HG03060 (cell line): ENCODE results near the gene CTNNAL1.

Experiments used
- ATAC-seq: cut with Tn5 transposase; IDR thresholded peaks from one replicate; pipeline ENCODE4 v1.9.1; 2021; ENCODE audit warnings: low read depth, moderate number of reproducible peaks; ENCODE audit not compliant: unreplicated experiment

CTNNAL1 gene

DNA sequence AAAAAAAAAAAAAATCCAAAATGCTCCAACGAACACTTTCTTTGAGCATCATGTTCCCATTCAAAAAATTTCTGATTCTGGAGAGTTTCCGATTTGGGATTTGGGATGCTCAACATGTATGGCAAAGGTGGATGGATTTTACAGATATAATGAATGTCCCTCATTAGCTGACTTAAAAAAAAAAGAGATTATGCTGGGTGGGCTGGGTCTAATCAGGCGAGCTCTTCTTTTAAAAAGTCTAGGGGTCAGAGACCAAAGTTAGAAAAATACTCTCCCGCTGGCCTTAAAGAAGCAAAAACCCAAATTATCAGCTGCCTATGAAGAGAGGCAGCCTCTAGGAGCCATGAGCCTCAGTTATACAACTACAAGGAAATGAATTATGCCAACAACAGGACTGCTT, 15.2 kb upstream of the CTNNAL1 start:
- no peak for ATAC-seq

DNA sequence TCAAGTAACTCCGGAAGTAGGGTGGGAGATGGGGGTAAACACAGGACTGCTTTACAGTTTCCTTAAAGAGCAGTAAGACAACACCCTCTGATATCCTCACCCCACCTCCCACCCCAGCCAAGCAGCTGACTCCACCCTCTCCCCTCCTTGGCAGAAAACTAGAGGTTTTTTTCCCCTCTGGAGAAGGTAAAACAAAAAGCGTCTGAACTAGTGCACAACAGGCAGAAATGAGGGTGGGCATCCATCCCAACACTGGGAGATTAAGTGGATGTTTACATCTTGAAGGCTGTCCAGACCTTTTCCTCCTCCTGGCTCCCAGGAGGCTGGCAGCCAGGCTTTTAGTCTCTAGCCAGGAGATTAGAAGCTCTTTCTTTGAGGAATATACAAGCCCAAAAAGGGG, 13.9 kb upstream of the CTNNAL1 start:
- no peak for ATAC-seq

DNA sequence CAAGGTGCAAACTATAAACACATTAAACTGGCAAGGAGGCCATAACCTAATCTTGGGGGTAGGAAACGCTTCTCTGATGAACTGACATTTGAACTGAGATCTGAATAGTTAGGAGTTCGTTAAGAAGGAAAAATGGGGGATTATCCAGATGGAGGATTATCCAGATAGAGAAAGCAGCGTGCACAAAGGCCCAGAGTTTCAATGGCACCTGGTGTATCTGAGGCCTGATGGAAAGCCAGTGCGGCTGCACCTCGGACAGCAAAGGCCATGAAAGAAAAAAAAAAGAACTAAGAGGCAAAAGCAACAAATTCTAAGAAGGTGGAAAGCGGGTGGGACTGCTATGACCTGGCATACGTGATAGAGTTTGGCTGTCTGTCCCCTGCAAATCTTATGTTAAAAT, 13.0 kb upstream of the CTNNAL1 start:
- ATAC-seq, result no peak

DNA sequence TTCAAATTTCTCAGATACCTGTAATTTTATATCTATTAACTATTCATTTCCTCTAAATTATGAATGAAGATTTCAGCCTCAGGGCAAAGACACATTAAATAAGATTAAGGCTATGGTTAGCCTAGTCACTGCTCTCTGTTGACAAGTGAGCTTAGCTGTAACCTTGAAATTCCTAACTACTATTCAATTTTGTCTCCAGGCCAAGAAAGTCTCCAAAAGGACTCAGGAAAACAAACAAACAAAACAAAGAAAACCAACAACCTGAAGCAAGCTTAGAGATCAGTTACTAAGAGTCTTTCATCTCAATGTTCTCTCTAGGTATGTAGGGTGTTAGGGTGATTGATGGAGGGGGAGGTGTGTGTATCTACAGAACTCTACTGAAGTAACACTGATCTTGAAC, 9.6 kb upstream of the CTNNAL1 start:
- ATAC-seq, result no peak

DNA sequence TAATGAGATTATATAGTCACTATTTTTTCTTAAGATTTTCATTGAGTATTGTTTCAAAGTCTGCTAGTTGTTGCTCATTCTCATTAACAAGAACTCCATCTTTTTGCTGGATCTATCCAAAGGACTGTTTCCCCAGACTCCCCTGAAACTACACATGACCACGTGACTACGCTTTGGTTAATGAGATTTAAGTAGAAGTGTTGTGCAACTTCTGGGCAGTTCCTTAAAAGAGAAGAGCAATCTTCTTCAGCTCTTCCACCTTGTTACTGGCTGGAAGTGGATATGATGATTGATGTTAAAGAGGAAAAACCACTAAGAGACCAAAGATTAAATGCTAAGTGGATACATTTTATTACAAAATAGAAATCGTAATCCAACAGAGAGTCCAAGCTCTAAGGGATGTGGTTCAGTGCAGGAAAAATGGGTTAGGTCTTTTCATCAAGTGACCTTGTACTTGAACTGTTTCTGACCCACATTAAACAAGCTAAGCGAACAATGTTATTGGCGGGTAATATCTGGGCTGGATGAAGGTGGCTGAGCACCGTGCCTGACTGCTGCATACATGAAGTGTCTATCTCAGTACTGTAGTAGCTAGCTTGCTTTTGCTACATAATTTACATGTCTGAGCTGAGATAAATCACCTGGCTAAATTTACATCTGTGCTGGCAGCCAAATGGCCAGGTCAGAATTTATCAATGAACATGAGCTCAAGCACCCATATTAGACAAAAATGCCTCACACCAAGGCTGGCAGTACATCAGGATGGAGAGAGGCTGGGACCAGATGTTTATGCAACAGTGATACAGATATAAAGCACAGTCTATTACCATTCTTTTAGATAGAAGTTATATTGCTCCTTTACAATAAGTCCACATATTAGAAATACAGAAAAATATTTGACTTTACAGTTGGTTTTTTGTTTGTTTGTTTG, 7.5 kb upstream of the CTNNAL1 start:
- no peak for ATAC-seq

DNA sequence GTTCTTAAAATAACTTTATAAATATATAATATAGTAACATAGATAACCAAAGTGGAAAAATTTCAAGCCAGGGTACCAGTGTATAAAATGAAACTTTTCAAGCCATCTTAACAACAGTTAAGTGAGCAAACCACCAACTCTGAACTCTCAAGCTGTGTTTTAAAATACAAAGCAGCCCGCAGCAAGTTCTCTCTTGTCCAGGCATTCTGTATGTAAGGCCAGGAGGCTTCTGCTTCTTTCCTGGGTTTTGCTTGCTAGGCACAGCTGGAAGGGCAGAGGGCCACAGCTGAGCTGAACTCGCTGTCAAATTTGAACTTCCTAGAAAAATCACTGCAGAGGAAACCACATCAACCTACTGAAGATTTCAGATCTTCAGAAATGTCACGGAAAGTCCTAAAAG, 6.8 kb upstream of the CTNNAL1 start:
- no peak for ATAC-seq

DNA sequence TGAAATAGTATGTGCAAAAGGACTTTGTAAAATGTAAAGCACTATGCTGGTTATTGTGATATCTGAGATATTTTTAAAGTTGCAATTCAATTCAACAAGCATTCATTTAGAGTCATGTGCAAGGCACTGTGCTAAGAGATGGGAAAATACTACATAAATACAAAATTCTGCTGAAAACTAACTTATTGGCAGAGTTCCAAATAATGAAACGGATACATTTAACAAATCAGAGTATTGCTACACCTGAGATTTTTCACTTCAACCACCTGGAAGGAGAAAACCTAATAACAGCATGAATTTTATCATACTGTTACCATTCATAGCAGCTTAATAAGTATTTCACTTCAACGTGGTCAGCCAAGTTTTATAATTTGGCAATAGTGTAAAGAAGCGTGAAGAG, 6.1 kb upstream of the CTNNAL1 start:
- ATAC-seq, result no peak

DNA sequence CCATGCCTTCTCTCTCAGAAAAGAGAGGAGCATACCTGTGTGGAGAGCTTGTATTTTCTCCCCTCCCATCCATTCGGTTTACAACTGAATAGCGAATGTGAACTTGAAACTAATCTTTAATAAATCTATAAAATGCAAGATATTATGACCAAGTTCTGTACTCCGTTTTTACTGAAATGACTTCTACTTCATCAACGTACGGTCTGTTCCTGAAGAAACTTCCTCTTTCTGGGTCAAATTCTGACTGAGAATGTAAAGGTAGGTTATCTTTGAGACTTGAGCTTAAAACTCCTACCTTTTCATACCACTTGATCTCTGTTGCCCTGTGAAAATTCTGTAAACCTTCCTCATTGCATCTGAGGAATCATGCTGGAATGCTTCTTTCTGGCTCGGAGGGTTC, 4.2 kb upstream of the CTNNAL1 start:
- ATAC-seq, result no peak

DNA sequence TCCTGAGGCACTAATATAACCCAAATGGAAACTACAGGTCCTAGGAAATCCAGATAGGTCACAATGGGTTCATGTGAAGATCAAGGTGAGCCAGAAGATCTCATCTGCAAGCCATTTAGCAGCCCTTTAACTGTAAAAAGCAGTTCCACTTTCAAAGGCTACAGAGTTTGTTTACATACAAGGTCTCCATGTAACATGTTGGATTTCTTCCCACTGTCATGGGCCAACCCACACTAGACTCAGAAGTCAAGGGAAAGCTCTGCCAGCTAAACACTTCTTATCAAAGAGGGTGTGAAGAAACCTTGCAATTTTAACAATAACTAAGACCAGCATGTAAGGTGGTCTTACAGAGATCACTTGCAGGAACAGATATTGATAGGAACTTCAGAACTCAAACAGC, 3.8 kb upstream of the CTNNAL1 start:
- no peak for ATAC-seq

DNA sequence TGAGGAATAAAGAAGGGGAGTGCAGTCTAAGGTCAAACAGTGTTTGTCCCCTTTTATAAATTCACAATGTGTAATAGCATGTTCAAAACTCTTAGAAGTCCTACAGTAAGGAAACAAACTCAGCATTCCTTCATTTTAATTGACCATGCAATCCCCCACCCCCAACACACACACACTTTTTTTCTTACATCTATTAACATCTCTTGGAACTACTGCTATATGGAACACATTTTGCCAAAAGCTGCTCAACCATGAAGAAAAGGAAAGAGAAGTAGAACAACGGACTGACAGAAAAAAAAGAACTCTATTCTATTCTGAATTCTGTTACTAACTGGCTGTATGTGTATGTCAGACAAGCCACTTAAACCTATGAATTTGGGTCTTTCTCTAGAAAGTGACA, 2.8 kb upstream of the CTNNAL1 start:
- no peak for ATAC-seq

DNA sequence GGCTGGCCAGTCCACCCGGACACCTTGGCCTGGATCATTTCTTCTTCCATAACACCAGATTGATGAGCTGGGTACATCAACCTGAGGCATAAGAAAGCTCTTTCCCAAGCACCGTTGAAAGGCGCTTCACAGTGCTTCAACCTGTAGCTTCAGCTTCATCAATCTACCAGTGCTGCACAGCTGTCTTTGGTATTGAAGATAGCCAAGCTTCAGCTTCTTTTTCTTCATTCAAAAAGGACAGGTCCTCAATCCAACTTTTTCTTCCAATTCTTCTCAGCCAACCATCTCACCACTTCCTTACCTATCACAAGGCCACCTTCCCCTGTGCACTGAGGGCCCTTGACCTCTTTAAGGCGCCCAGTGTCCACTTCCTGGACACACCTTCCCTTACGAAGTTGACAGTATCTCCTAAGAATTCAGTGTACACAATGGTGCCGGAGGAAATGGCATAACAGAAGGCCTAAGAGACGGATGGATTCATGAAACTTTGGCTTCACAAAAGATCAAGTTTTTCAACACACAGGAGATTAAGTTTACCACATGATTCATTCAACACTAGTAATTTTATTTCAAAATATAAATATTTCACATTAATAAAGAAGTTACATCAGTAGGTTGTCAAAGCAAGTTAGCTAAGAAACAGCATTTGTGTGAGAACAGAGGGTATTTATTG, 1.4 kb upstream of the CTNNAL1 start:
- ATAC-seq, result no peak

DNA sequence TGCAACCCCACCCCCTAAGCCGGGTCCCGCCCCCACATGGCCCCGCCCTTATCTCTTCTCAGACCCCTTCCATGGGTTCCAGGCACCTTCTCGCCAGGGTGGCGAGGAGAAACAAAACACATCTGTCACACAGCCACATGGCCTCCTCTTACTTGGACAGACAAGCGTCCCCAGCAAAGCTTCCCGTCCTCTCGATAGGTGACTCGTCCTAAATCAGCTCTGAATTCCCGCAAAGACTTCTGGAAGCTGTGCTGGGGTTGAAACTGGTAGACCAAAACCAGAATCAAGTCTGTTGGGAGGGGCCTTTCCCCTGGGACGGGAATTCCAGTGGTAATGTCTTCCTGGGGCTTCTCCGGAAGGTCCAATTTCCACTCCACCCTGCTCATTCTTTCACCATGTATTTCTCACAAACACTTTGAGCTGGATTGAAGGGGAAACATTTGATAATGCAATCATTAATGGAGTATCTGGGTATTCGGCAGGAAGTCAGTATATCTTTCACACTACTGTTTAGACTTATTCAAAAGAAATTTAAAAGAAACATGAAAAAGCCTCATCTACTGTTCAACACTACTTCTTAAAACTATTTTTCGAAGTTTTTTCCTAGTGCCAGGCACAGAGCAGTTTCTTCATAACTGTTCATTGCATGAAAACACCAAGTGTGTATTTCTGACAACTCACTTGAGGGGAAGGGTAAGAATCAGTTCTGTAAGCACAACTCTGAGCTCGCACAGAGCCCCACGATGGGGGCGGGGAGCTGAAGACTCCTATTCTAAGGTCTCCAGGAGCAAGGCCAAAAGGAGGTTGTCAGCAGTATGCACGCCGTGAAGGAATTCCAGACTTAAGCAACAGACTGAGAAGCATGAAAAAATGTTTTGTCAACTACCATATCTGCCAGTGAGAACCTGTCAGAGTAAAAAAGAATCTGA, 644 bp upstream of the CTNNAL1 start:
- no peak for ATAC-seq

DNA sequence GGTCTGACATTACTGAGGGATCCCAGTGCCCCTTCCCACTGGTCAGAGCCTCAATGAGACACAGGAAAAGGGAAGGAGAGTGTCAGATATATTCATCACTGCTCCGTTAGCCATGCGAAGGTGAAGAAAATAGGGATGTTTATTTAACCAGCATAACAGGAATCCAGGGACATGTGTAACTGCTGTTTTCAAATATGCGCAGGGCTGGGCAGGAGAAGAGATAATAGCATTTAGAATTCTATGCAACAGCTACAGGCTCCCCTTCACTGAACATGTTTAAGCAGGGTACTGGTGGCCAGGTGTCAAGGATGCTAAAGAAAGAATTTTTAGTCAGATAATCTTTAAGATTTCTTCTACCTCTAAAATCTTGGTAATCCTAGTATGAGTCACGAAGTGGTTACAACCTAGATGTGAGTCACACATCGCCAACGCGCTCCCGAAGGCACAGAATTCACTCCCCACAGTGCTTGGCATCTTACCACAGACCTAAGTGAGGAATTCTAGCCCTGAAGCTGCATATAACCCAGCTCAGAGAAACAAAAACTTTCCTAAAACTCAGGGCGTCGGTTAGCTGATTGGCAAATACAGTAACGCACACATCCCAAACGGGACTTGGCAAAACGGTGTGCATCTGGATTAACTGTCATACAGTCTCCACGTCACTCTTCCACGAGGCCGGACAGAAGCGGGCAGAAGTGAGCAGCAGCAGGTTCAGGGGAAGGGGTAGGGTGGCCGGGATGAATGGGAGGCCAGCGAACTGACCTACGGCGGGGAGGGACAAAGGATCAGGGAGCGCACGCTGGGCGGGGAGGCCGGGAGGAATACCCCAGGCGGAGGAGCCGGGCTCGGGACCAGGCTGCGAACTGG, 1.1 kb downstream of the CTNNAL1 start:
- peak; percentile 29 for ATAC-seq

DNA sequence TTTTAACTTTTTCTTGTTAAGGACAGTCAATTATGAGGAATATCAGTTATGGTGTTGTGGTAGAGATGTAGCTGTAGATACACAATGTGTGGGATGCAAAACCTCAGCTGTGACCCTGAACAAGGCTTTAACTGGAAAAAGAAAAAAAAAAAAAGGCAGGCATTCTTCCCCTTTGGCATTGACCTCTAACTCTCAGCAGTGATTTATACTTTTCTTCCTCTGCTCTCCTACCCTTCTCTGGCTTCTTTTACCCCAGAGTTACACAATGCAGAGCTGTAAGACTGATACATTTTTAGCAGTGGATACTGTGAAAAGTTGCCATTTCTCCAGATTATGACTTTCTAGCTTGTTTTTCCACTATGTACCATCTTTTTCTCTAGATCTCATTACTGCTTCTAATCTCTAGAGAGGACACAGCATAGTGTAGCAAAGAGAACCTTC, 2.0 kb downstream of the CTNNAL1 start:
- ATAC-seq, result no peak

DNA sequence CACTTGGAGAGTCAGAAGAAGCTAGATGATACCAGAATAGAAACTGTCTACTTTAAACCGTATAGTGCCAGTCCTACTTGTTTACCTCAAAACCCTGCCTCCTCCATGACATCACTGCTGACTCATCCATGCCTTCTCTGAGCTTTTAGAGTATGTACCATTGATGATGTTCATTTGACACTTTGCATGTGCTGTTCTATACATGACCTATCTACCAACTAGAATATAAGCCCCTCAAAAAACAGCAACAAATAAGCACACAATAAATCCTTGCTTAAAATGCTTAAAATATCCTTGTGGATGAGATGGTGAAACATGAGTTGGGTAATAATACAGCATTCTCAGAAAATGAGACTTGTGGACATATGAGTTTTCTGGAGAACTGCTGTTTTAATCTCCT, 2.6 kb downstream of the CTNNAL1 start:
- peak; percentile 33 for ATAC-seq

DNA sequence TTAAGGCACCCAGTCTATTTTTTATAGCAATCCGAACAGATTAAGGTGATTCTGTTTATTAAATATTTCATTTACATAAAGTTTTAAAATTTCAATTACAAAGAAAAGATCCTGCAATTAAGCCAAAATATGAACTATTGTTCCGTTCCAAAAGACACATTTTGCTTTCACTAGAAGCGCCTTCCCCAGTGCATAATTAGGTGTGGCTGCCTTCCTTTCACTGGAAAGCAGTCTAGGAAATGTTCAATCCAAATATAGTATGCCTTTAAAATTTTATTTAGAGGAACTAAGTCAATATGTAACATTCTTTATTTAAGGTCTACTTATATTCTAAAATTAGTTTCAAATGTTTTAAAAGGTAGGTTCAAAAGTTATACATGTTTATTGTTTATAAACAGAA, 7.6 kb downstream of the CTNNAL1 start:
- ATAC-seq, result no peak

DNA sequence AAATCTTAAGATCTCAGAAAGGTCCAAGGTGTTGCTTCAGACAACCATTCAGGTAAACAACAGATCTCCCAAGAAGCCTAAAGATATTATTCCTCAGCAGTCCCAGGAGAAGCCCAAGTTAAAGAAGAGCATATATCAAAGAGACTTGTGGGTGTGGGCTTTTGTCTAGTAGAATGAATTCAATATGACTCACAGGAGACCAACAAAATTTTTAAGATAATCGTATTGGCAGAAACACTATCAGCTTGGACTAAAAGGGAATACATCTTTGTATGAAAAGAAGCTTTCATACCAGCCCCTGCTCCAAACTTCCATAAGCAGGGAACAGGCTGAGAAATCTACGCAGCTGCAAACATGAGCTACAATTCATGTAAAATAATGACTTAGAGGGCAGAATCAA, 10.2 kb downstream of the CTNNAL1 start:
- ATAC-seq, result no peak

DNA sequence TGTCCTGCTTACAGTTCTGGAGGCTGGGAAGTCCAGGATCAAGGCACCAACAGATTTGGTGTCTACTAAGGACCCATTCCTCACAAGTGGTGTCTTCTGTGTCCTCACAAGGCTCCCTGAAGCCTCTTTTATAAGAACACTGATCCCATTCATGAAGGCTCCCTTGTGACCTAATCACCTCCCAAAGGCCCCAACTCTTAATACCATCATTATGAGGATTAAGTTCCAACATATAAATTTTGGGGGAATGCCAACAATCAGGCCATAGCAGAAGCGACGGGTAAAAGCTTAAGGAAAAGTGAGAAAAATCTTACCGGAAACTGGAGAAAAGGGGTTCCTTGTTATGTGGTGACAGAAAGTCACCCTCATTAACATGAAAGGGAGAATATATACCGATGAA, 11.2 kb downstream of the CTNNAL1 start:
- ATAC-seq, result no peak

DNA sequence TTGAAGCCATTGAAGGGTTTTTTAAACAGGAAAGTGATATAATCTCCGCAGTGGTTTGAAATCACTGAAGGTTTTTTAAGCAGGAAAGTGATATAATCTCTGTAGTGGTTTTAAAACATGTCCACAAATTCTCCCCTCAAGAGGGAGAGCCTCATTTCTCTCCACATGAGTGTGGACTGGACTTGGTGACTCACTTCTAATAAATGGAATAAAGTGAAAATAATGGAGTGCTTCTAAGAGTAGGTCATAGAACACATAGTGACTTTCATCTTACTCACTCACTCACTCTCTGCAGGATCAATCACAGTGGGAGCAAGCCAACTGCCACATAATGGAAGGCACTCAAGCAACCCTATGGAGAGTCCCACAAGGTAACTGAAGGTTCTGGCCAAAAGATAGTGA, 12.0 kb downstream of the CTNNAL1 start:
- no peak for ATAC-seq

DNA sequence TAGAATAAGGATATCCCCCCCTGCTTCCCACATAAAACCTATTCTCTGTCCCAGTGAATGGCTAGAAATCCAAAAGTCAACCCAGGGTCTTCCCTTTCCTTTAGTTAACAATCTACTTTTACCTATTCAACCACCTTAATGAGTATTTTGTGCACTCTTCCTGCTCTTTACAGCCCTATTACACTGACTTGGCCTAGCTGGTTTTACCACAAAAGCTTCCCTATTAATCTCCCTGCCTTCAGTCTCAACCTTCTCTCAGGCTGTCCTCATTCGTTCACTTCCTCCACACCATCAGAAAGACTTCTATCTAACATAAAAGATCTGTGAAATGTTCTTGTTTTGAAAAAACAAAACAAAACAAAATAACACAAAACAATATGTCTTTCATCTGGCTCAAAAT, 16.2 kb downstream of the CTNNAL1 start:
- ATAC-seq, result no peak
